GM10266 (cell line): ENCODE measurements around the gene GNB1L.

ENCODE experiments used
- DNase-seq: peaks from one replicate; pipeline ENCODE4 v3.0.0; 2012; ENCODE audit errors: extremely low spot score
- CTCF ChIP-seq: IDR thresholded peaks from 2 replicates; pipeline ENCODE4 v1.5.1; 2012; ENCODE audit warnings: mild to moderate bottlenecking, low read depth; ENCODE audit not compliant: control insufficient read depth, insufficient read depth; ENCODE audit errors: missing control alignments

The GNB1L gene

GRCh38 chr22:19772422-19772672 lies 82.3 kb downstream of the GNB1L start:
- no peak for DNase-seq
- no peak for TF ChIP-seq CTCF

GRCh38 chr22:19770349-19771220 lies 84.1 kb downstream of the GNB1L start:
- no peak for DNase-seq
- TF ChIP-seq CTCF = no peak

GRCh38 chr22:19769393-19769715 lies 85.3 kb downstream of the GNB1L start:
- DNase-seq = no peak
- TF ChIP-seq CTCF = no peak

- no peak for DNase-seq
- no peak for TF ChIP-seq CTCF
Measured at GRCh38 chr22:19767427-19768341, 87.0 kb downstream of the GNB1L start.

- peak; percentile 67 for DNase-seq
- TF ChIP-seq CTCF = peak; percentile 8
Measured at GRCh38 chr22:19766511-19767426, 87.9 kb downstream of the GNB1L start.

GRCh38 chr22:19766240-19766510 lies 88.5 kb downstream of the GNB1L start:
- no peak for DNase-seq
- TF ChIP-seq CTCF = no peak
